GM18508 (cell line): Measurements from ENCODE around the gene NHS.

Experiments used
- ATAC-seq: cut with Tn5 transposase; IDR thresholded peaks from one replicate; pipeline ENCODE4 v1.9.1; 2021; ENCODE audit warnings: moderate number of reproducible peaks; ENCODE audit not compliant: insufficient read depth, unreplicated experiment

The NHS gene

GRCh38 chrX:17743913-17744312 lies 368.9 kb downstream of the NHS start:
- no peak for ATAC-seq

GRCh38 chrX:17744896-17745523 lies 370.0 kb downstream of the NHS start:
- ATAC-seq = no peak

GRCh38 chrX:17747692-17748091 lies 372.7 kb downstream of the NHS start:
- no peak for ATAC-seq

GRCh38 chrX:17748684-17749083 lies 373.7 kb downstream of the NHS start:
- no peak for ATAC-seq

GRCh38 chrX:17750436-17750835 lies 375.4 kb downstream of the NHS start:
- ATAC-seq = no peak

- ATAC-seq = peak; percentile 84
These were observed 383.4 kb downstream of the NHS start for GRCh38 chrX:17758382-17758781.

- no peak for ATAC-seq
These were observed 385.0 kb downstream of the NHS start for GRCh38 chrX:17759990-17760389.

GRCh38 chrX:17767734-17768133 lies 392.7 kb downstream of the NHS start:
- ATAC-seq = no peak

- no peak for ATAC-seq
These were observed 394.0 kb downstream of the NHS start for GRCh38 chrX:17768997-17769396.

GRCh38 chrX:17769701-17770269 lies 394.8 kb downstream of the NHS start:
- ATAC-seq = no peak

GRCh38 chrX:17773221-17773876 lies 398.3 kb downstream of the NHS start:
- no peak for ATAC-seq

- ATAC-seq = no peak
These were observed 399.1 kb downstream of the NHS start for GRCh38 chrX:17774053-17774452.

- no peak for ATAC-seq
These were observed 404.0 kb downstream of the NHS start for GRCh38 chrX:17778997-17779396.

GRCh38 chrX:17779434-17779833 lies 404.4 kb downstream of the NHS start:
- no peak for ATAC-seq
